RPMI7951 (cell line): ENCODE results near the gene SGO1. TPM values are rescaled to one million over a fixed set of nuclear protein-coding genes. Genes with fewer than 3 reads are reported as not detected.

Source experiments
- DNase-seq: peaks from one replicate; pipeline ENCODE4 v3.0.0-alpha.2; 2012; ENCODE audit warnings: low read depth
- total RNA-seq: library from RNA; depleted of rRNA; stranded (reverse); fragments of >200 nt; shearing (Covaris generic); gene quantifications from 2 replicates; pipeline ENCODE4 v1.2.3, GENCODE V29; 2014; rRNA removed

SGO1 gene
- total RNA-seq, 1 experiment from 2014 or later: 33.8 TPM

- DNase-seq: no peak
Observed at GRCh38 chr3:20154928-20155327, 31.1 kb downstream of the SGO1 start.

- DNase-seq: no peak
Observed at GRCh38 chr3:20154078-20154477, 31.9 kb downstream of the SGO1 start.

DNA sequence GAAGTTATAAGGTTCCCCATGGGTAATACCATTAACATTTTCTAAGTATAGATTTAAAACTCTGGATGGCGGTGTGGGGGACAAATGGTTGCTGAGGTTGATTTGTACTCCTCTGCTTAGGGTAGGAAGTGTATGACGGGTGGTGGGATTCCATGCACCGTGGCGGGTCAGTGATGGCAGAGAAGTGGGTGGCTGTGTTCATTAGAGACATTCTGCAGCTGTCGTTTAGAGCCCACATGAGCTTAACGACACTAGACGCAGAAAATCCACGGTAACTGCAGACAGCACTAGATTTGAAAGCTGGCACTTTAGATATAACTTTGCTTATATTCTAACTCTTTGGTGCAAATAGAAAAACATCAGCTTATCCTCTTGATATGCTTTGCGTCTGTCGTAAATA, 37.5 kb downstream of the SGO1 start:
- no peak for DNase-seq

DNA sequence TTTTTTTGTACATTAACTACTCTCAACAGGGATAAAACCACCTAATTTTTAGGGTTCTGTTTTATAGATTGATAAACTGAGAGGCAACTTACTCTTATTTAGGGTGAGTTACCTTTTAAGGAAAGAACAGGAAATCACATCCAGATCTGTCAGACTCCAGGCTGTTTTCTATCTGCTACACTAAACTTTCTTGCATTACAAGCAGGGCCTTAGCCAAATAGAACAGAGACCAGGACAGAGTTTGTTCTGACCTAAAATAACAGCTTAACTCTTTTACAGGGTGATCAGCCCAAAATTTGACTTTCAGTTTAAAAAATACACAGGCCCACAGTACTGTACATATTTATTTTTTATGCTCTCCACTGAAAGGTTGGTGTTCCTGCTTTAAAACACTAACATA, 38.6 kb downstream of the SGO1 start:
- no peak for DNase-seq

- no peak for DNase-seq
Observed at GRCh38 chr3:20146301-20146700, 39.7 kb downstream of the SGO1 start.

GRCh38 chr3:20145874-20146273, 40.1 kb downstream of the SGO1 start:
- no peak for DNase-seq

DNA sequence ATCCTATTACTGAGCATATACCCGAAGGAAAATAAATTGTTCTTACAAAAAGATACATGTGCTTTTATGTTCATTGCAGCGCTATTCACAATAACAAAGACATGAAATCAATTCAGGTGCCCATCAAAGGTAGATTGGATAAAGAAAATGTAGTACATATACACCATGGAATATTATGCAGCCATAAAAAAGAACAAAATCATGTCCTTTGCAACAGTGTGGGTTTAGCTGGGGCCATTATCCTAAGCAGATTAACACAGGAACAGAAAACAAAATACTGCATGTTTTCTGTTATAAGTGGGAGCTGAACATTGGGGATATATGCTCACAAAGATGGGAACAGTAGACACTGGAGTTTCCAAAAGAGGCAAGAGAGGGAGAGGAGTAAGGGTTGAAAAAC, 42.5 kb downstream of the SGO1 start:
- no peak for DNase-seq

DNA sequence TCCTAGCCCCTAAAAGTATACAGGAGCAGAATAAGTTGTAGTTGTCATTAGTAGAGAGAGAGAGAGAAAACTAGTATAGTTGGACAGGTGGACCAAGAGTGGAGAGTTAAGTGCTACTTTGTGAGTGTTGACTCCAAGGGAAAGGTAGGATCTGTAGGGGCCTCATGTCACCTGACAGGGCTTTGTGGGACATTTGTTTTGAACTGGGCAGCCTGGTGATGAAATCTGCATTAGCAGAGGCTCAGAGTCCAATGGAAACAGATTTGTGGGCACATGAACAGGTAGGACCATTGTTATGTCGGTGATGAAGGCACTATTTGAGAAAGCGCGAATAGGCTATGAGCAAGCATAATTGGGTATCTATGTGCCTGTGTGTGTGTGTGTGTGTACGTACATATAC, 43.5 kb downstream of the SGO1 start:
- DNase-seq: no peak

DNA sequence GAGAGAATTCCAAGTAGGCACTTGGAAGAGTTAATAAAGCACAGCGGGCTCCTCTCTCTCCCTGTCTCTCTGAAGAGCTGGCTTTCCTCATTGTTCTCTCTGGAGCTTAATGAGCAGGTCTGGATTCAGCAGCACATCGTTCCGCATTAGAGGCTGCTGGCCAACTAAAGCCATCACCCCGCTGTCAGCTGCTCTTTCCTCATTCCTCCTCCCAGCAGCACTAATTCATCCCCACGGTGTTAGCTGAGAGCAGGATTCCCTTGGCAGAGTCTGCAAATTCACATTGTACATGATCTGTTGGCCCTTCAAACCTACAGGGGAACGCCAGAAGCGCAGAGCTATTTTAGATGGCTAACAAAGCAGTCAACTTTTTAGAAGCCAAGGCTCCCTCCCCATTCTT, 44.2 kb downstream of the SGO1 start:
- no peak for DNase-seq

- no peak for DNase-seq
Observed at GRCh38 chr3:20141316-20141715, 44.7 kb downstream of the SGO1 start.

DNA sequence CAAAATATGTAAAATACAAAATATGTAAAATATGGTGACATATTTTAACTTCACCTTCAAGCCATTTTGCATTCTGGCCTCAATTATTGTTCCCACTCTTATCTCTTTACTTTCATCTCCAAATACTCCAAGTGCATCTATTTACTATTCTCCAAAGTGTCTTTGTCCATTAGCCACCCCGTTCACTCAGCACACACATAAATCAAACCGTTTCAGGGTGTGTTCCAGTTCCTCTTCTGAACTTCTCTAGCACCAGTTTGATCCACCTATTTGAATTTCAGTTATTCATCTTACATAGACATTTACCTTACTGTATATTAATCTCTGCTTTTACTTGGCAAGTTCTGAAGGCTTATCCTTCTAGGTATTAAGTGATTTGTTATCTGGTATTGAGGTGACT, 45.1 kb downstream of the SGO1 start:
- DNase-seq: no peak

DNA sequence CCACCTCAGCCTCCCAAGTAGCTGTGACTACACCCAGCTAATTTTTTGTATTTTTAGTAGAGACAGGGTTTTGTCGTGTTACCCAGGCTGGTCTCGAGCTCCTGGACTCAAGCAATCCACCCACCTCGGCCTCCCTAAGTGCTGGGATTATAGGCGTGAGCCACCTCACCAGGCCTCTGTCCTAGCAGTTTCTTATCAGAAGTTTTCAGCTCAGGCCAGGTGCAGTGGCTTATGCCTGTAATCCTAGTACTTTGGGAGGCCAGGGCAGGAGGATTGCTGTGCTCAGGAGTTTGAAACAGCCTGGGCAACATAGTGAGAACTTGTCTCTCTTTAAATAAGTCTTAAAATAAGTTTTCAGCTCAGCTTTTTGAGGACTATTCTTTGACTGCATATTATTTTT, 48.4 kb downstream of the SGO1 start:
- no peak for DNase-seq

DNA sequence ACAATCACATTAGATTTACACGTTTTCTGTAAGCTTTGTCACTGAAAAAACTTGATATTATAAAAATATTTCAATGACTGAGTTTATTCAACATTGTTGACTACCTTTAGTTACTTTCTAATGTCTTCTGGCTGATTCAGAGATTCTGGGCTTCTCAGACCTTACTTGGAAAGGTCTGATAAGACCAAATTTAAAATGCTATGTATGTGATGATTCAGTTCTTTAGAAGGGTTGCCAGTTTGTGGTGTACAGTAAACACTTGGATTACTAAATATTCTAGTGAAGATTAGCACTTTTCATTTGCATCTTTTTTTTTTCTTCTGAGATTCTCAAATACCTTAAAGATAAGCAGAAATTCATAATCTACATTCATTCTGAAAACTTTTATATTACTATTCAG, 49.8 kb downstream of the SGO1 start:
- DNase-seq: no peak

DNA sequence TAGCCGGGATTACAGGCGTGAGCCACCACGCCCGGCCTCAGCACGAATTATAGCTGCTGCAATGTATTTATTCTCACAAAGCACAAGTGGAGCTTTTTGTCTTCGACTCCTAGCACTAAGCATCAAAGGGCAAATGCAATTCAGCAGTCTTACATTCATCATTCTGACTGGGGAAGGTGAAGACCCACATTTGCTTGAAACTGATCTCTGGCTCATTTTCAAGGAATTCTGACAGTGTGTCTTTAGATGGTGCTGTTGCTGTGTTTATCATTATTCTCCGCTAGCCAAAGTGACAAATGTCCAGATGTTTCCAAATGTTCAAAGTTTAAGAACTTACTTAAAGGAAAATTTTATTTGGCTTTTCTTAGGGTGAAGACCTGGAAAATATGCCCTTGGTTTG, 55.9 kb downstream of the SGO1 start:
- no peak for DNase-seq

GRCh38 chr3:20128358-20128757, 57.6 kb downstream of the SGO1 start:
- no peak for DNase-seq

DNA sequence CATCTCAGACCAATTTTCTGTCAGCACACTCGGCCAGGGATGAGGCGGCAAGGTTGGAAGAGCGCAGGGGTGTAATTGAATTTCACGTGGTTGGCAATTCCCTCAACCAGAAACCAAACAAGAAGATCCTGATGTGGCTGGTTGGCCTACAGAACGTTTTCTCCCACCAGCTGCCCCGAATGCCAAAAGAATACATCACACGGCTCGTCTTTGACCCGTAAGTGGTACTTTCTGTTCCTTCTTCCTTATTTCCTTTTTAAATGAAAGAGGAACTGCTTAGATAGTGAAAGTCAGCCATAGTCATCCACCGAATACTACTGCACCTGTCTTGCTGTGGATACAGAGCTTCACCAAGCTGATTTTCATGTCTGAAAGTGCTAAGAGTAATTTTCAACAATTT, 60.1 kb downstream of the SGO1 start:
- no peak for DNase-seq

DNA sequence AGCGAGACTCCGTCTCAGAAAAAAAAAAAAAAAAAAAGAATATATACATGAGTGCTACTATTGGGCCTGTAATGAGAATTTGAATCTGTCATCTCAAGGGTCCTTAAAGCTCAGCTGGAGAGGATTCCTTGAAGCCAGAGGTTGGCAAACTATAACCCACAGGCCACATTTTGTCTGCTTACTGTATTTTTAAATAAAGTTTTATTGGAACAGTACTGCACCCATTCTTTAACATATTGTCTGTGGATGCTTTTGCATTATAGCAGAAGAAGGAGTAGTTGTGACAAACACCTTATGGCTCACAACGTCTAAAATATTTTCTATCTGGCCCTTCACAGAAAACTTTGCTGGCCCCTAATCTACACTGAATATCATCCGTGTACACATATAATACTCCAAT, 60.7 kb downstream of the SGO1 start:
- no peak for DNase-seq

DNA sequence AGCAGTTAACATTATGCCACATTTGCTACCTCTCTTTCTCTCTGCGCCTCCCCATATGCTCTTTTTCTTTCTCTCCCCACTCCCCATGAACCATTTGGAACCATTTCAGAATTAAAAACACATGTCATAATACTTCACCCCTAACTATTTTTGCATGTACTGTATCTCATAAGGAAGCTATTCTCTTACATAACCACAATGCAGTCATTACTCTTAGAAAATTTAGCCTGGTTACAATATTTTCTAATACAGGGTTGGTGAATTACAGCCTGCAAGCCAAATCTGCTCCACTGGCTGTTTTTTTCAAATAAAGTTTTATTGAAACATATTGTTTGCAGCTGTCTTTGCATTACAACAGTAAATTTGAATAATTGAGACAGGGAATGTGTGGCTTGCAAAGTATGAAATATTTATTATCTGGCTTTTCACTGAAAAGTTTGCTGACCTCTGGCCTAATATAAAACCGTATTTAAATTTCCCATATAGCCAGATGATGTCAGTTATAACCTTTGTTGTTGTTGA, 62.8 kb downstream of the SGO1 start:
- DNase-seq: no peak

DNA sequence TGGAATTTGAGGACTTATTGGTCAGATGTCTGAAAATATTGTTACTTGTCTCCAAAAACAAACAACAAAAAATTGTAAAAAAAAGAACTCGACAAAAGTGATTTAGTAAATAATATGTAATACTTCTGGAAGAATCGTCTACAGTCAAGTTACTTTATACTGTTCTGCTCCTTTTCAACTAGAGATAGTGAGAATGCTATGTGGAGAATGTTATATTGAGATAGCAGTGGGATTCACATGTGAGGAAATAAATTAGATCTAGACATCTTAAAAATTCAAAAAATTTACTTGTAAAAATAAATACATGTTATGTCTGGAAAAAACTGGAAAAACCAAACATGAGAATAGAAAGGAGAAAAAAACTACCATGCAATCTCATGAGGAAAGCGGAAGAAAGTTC, 64.9 kb downstream of the SGO1 start:
- DNase-seq: no peak

Other genes with a start within 250 kb of the SGO1 start
- gene RAB5A, start 239.1 kb downstream of the SGO1 start, total RNA-seq: 85.1 and 111 TPM in 2 replicates
- not detected in 2 replicates for gene PP2D1, start 173.9 kb downstream of the SGO1 start, total RNA-seq
- 11.3 and 13.1 TPM in 2 replicates for gene KAT2B, start 145.8 kb downstream of the SGO1 start, total RNA-seq